Stimulated activated CD4-positive, alpha-beta T cell treated with anti-CD3 and anti-CD28 coated beads, Interleukin-15, amount 100 ng/mL, for 24 hours (primary cell): ENCODE data around the gene CAMKK2.
A peak's percentile ranks its signal among the peaks of the same experiment; 100 is the strongest.
"Not testable (repeated sequence)": the region's sequence is repeated elsewhere in the genome, so short reads cannot be mapped to it uniquely, and the experiment has no call there.

Source experiments
- DNase-seq: peaks from one replicate; pipeline ENCODE4 v3.0.0-alpha.2; 2020

CAMKK2 gene

GRCh38 chr12:121296618-121297434, at the start of gene CAMKK2:
Gene CAMKK2 (minus strand): TSS chr12:121296709. CDS start chr12:121274526, 22,183 bp downstream.
- peak; percentile 90 for DNase-seq

GRCh38 chr12:121345151-121345815, 48.8 kb upstream of the CAMKK2 start:
- no peak for DNase-seq

- no peak for DNase-seq
Measured at GRCh38 chr12:121344506-121344905, 48.0 kb upstream of the CAMKK2 start.

DNA sequence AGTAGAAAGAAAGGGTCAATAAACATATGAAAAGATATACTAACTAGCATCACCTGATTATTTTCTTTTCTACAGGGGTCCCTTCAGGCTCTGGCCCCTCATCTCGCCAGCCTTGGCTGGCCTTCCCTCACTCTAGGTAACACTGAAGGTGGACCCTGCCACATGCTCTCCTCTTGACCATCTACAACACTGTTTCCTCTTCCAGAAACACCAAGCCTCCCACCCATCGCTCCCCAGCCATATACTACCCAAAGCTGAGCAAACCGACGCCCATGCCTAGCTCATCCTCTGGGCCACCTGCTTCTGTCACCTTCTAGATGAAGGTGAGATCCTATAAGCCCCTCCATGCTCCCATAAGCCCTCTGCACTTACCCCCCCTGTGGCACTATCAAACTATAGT, 40.9 kb upstream of the CAMKK2 start:
- no peak for DNase-seq

GRCh38 chr12:121334513-121335343, 38.2 kb upstream of the CAMKK2 start:
- no peak for DNase-seq

DNA sequence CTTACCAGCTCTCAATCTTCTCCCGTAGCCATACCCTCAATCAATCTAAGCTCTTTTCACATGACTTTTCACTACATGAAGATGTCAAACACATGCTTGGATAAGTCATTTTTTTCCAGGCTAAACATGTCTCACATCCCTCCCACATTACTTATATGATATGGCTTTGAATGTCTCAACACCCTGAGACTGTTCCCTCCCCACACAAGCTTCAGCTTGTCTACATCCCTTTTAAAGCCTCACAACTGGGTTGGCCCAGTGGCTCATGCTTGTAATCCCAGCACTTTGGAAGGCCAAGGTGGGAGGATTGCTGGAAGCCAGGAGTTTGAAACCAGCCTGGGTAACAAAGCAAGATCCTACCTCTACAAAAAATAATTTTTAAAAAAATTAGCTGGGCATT, 37.2 kb upstream of the CAMKK2 start:
- no peak for DNase-seq

DNA sequence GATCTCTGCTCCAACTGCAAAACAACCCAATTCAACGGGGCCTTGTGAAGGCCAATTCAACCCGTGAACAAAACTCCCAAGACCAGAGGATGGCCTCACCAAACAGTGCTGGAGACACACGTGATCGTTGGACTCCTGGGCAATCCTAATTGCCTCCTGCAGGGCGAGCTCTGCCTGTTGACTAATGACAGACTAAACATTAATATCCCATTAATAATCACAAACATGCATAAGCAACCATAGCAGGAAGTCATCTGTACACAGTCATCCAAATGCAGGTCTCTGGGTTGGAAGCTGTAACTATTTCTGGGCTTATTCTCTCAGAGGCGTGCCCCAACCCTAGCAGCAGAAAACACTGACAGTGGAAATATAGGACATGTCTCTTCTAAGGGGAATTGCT, 34.7 kb upstream of the CAMKK2 start:
- DNase-seq: no peak

DNA sequence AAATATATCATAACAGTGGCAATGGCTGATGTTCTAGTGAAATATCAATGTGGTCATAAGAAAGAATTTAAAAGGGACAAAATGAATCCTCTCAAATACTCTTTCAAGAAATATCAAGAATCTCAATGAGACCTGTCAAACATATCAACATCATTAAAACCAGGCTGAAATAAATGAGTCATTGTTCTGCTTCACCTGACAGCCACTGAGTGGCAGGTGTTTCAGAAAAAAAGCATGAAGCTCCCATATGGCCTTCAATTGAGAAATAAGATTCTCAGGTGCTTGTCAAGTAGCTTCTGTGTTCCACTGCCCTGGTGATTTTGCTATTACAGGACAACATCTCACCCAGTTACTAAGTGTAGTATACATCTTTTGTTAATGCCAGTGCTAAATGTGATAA, 34.2 kb upstream of the CAMKK2 start:
- DNase-seq: no peak

- no peak for DNase-seq
Measured at GRCh38 chr12:121330195-121330594, 33.7 kb upstream of the CAMKK2 start.

GRCh38 chr12:121328620-121329019, 32.1 kb upstream of the CAMKK2 start:
- DNase-seq: no peak

DNA sequence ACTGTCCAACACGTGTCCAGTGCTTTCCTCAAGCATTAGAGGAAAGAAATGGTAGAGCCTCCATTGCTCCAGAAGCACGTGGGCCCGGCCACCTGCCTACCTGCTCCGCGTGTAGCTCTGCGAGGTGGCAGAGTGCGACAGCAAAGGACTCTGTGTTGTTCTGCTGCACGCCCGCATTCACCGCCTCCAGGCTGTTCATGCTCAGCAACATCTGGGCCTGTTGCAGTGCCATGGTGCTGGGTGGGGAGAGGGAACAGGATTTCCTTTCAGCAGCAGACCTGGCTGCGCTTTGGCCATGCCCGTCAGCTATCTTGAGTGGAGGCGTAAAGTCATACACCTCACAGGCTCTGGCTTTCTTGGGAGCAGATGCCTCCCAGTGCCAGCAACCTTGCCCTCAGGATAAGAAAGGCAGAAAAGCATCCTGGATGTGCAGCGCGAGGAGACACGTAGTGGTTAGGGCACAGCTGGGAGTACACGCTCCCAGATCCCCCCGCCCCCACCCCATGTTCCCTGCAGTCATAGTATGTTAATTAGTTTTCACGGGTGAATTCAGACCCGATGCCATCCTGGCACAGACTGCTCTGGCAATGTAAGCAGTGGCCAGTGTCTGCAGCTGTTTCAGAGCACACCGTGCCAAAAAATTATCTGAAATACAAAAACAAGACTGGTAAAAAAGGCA, 30.6 kb upstream of the CAMKK2 start:
- no peak for DNase-seq

DNA sequence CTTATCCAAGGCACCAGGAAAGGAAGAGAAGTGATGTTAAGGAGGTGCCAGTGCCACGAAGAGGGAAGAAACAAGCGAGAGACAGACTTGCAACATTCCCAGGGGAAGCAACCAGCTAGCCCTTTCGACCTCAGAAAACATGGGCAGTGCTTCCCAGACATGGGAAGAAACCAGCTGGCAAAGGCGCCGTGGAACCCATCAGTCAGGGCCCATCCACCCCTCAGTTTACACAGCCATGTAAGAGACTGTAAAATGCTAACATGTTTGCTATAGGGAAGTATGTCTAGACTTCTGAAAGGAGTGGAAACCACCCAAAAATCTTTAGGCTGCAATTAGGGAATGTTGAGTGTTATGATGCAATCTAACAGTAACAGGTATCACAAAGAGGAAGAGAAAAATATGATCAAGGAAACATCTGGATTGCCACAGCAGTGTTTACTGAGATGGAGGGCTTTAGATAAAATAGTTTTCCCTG, 29.4 kb upstream of the CAMKK2 start:
- no peak for DNase-seq

GRCh38 chr12:121323908-121324307, 27.4 kb upstream of the CAMKK2 start:
- no peak for DNase-seq

DNA sequence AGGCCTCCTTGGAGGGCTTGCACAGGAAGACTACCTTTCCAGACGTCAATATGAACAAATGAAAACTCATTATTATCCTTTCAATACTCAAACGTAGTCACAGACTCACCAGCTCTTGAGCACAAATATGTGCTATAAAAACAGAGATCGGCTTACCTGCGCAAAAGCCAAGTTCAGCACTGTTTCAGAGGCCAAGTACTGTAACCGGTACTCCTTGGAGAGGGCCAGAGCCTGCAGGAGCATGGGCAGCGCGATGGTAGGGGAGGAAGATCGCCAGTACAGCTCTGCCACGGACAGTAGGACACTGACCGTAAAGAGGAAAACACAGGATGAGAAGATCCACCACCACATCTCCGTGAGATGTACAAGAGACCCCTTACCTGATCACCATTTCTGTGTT, 21.6 kb upstream of the CAMKK2 start:
- DNase-seq: no peak

DNA sequence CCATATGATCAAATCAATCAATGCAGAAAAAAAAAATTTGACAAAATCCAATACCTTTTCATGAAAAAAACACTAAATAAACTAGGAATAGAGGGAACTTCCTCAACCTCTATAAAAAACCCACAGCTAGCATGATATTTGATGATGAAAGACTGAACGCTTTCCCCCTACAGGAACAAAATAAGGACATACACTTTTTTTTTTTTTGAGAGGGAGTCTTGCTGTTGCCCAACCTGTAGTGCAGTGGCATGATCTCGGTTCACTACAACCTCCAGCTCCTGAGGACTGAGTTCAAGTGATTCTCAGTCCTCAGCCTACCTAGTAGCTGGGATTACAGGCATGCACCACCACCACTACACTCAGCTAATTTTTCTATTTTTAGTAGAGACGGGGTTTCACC, 17.9 kb upstream of the CAMKK2 start:
- no peak for DNase-seq

GRCh38 chr12:121310231-121310630, 13.7 kb upstream of the CAMKK2 start:
- DNase-seq: not testable (repeated sequence)

DNA sequence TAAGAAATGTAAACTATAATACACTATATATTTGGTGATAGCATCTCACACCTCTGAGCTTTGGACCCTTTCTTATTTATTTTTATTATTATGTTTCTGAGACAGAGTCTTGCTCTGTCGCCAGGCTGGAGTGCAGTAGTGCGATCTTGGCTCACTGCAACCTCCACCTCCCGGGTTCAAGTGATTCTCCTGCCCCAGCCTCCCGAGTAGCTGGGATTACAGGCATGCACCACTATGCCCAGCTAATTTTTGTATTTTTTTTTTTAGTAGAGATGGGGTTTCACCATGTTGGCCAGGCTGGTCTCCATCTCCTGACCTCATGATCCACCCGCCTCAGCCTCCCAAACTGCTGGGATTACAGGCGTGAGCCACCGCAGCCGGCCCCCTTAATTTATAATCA, 10.9 kb upstream of the CAMKK2 start:
- DNase-seq: not testable (repeated sequence)

- no peak for DNase-seq
Measured at GRCh38 chr12:121304306-121304705, 7.8 kb upstream of the CAMKK2 start.

- no peak for DNase-seq
Measured at GRCh38 chr12:121301876-121302275, 5.4 kb upstream of the CAMKK2 start.

DNA sequence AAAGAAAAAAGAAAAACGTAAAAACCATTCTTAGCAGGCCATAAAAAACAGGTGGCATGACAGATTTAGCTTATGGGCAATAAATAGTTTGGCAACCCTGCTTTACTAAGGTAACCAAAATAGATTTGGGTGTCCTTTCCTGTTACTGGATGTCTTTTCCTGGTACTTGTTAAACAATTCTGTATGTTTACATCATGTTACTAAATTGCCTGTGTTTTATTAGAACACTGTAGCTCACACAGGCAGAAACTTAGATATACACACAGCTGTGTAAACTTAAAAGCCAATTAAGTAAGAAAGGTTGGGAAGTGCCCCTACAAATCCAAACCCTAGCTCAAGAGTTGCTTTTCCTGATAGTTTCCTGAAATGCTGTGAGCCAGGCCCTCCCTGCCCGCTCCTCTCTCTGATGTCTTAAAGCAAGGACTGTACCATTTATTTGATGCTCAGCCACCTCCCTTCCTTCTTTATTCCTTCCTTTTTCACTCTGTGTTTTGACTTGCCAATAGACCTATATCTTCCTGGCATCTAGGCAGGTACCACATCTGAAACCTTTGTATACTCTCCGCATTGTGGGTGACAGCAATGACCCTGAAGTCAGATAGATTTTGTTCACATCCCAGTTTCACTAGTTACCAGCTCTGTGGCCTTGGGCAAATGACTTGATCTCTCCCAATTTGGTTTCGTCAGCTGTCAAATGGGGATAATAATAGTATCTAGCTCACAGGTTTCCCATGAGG, 3.7 kb upstream of the CAMKK2 start:
- no peak for DNase-seq

- DNase-seq: no peak
Measured at GRCh38 chr12:121299662-121300061, 3.2 kb upstream of the CAMKK2 start.

- DNase-seq: not testable (repeated sequence)
Measured at GRCh38 chr12:121298411-121298810, 1.9 kb upstream of the CAMKK2 start.
